Mesenteric fat pad (tissue), 1 donor: ENCODE results near the gene TEX36. TPM values are rescaled to one million over a fixed set of nuclear protein-coding genes. Genes with fewer than 3 reads are reported as not detected.
"Not testable (repeated sequence)": the region's sequence is repeated elsewhere in the genome, so short reads cannot be mapped to it uniquely, and the experiment has no call there.

Experiments used
- DNase-seq: peaks from one replicate; pipeline ENCODE4 v3.0.0-alpha.2; 2020; ENCODE audit warnings: low spot score
- total RNA-seq: library from RNA; stranded (reverse); fragmentation: NEBNext Ultra II Directional; extraction: Animal tissue kit (Norgen Biotek cat#: 25700); gene quantifications from one replicate; pipeline ENCODE4 v1.2.1, GENCODE V29; 2021
- donor health status: DM: yes; HTN: yes; CAD: no.

TEX36 gene
- total RNA-seq, 1 donor from 2014 or later: not detected

DNA sequence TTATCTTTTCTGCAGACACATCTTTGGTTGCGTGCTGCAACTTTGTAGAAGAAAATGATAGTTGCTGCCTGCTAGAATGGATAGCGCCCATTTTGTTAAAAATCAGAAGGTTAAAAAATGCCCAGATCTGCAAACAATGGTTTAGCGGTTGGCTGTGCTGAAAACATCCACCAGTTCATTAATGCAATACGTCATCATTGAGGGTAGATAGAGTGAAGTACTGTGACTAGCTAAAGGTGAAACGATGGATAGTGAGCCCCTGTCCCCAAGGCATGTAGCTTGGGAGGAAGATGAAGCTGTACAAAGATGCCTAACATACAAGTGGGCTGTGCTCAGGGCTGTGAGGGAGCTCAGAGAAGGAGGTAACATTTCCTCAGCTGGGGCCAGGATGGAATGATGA, 48.4 kb downstream of the TEX36 start:
- no peak for DNase-seq

DNA sequence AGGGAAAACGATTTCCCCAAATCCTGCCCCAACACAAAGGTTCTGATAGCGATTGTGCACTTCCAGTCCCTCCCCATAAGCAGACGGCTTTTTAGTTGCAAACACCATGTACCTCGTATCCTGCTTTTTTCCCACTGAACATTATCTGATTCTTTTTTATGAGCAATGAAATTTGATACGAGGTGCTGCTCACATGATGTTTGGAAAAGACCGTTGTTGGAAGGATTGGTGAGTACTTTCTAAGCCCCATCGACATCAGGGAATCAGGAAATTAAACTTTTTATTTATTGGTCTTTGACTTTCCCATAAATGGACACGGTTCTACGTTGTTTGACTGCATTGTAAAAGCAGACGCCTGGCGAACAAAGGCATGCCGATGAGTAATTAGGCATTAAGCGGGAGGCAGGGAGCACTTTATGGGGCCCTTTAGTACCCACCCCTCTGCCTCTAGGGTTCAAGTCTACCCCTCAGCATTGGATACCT, 49.4 kb downstream of the TEX36 start:
- no peak for DNase-seq

DNA sequence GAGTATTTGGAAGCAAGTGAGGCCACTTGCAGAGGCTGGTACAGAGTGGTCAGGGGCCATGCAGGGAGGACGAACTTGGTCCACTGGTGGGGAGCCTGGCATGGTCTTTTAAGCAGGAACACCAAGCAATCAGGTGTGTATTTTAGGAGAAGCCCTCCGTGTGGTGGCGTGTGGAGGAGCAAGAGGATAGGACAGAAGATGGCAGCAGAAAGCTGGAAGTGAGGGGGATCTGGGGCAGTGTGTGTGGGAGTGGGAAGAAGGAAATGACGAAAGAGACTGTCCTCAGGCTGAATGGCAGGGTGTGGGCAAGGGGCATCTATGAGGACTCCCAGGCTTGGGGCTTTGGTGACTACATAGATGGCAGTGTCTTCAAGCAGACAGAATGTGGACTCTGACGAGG, 51.2 kb downstream of the TEX36 start:
- DNase-seq: no peak

DNA sequence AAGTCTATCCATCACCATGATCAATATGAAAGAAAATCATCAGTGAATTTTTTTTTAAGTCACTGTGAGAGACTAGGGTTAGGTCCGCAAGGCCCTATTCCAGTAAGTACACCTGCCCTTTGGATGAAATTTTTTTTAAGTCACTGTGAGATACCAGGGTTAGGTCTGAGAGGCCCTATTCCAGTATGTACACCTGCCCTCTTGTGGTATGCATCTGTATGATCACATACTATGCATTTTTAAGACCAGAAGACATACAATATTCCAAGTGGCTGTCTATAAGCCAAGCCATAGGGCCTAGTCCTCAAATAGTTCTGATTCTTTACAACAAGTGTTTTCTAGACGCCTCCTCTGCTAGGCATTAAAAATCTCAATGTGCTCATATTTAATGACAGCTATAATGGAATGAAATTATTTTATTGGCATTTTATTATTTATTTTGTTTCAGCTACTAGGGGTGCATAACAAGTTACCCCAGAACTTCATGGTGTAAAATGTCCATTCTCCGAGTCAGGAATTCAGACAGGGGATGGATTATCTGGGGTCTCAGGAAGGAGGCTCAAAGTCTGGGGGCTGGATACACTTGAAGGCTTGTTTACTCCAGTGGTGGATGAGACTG, 53.1 kb downstream of the TEX36 start:
- DNase-seq: no peak

DNA sequence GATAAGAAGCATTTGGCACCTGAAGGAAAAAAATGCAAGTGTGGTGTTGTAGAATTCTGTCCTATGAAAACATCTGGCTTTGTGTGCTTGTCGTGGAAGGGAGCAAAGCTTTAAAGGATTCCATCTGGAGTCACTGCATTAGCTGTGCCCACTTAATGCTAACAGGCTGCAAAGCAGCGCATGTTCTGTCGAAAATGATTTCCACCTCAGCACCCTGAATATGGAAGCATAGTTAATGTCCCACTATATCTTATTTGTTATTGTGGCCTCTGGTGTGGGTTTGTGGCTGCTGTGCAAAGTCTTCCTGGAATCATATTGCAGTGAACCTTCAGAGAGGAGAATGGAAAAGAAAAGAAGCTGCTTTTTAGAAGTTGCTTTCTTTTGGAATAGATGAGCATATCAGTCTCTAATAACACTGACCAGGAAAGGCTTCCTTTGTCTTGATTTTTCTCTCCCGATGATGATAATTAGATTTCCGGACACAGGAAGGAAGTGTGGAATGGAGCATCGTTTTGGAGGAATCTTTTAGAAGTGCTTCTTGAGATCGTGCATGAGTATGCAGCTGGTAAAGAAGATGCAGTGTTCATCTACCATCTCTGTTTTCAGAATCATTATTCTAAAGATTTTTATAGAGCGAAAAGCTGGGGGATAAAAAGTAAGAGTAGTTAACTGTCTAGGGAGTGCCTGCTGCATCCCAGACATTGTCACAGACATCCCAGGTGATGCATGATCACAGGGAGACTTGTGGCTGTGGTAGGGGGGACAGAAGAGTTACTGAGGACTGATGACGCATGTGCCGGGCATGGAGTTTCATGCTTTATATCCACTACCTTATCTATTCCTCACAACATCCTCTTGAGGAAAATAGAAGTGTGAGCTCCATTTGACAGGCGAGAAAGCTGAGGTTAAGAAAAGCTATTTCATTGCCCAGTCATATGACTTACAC, 54.6 kb downstream of the TEX36 start:
- DNase-seq: no peak

DNA sequence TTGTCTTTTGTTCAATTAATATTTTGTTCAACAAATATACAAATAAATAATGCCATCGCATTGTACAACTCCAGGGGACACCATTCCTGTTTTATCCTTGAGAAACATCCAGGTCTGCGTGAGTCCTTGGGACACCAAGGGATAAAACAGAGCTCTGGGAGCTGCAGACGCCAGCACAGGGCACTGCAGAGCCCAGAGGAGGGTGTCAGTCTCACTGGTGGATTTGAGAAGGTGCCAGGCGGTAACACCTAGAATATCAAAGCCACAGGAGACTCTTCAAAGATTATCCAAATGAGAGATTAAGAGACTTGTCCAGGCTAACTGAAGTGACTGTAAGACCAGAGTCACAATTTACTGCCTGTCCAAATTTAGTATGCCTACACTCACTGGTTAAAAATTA, 55.3 kb downstream of the TEX36 start:
- DNase-seq: no peak

DNA sequence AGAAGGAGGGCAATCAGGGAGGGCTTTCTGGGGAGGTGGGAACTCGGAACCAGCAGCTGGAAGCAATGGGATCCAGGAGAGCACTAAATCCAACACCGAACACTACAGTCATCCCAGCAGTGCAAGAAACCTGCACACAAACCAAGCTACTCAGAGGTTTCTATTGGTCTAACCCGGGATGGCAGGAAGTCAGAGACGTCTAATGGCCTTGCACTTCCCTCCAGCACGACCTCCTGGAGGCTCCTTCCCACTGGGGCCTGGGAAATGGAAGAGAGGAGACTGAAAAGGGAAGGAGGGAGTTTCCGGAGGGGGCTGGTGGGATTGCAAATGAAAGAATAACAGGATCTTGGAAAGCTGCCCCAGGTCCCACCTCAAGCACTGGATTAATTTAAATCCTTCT, 56.3 kb downstream of the TEX36 start:
- DNase-seq: no peak

DNA sequence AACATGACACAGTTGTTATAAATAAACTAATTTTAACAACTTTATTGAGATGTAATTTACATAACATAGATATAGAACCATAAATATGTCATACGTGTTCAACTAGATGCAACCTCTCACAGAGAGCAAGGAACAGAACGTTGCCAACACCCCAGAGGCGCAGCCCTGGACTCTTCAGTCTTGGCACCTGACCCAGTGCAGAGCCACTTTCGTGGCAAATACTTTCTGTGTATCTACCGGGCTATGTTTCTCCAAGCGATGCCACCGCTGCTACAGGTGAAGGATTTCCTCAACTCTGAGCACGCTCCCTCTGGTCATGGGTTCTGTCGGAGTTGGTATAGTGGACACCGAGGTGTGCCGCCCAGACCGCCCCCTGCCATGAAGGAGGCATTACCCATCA, 57.4 kb downstream of the TEX36 start:
- no peak for DNase-seq

DNA sequence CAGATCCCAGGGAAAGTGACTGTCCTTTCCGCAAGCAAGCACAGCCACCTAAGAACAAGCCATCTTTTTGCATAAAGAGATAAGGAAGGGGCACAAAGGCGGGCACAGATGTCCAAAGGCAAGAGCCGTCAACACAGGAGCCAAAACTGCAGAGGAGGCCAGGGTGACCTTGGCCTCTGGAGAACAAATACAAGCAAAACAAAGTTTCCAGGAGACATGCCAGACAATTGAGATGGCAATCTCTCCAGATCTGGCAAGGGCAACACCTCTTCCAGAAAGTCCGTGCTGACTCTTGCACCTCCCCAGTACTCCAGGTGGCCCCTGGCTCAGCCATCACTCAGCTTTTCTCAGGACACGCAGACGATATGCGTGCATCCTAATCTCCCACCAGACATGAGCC, 58.2 kb downstream of the TEX36 start:
- no peak for DNase-seq

DNA sequence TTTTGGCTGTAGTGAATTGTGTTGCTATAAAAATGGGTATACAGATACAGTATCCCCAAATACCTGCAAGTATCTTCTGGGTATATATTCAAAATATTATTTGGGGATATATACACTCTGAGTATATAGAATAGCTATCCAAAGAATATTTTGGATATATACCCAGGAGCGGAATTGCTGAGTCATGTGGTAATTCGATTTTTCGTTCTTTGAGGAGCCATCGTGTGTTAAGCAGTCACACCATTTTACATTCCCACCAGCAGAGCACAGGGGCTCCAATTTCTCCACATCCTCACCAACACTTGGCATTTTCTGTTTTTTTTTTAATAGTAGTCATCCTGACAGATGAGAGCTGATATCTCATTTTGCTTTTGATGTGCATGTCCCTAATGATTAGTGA, 61.9 kb downstream of the TEX36 start:
- no peak for DNase-seq

DNA sequence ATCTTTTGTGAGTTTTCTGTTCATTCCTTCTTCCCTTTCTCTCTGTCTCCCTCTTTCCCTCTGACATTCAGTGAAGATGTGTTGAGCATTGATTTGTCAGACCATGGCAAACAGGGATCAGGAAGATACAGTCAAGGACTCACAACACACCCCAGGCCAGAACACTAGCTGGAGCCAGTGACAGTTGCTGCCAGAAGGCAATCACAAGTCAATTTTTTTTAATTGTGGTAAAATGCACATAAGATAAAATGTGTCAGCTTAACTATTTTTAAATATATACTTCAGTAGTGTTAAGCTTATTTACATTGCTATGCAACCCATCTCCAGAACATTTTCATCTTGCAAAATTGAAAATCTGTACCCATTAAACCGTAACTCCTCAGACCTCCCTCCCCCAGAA, 62.6 kb downstream of the TEX36 start:
- no peak for DNase-seq

DNA sequence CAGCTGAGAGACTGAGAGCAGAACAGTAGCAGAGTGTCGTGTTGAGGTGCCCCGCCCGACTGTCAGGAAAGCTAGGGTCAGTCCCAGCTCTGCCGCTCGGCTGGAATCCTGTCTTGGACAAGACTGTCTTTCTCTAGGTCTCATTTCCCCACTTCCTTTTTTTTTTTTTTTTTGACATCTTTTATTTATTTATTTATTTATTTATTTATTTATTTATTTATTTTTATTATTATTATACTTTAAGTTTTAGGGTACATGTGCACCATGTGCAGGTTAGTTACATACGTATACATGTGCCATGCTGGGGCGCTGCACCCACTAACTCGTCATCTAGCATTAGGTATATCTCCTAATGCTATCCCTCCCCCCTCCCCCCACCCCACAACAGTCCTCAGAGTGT, 69.9 kb downstream of the TEX36 start:
- not testable (repeated sequence) for DNase-seq

DNA sequence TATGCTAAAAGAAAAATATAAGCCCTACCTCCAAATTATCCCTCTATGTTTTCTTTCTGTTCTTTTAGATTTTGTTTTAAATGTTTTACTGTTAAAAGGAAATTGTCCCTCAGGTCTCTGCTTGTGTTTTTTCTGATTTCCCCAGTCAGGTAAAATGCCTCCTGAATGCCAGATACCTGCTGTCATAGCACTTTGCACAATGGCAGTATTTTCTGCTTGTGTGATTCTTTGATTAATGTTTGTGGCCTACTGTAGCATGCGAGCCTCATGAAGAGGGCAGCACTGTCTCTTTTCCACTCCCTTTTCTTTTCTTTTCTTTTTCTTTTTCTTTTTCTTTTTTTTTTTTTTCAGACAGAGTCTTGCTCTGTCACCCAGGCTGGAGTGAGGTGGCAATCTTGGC, 71.2 kb downstream of the TEX36 start:
- DNase-seq: no peak

DNA sequence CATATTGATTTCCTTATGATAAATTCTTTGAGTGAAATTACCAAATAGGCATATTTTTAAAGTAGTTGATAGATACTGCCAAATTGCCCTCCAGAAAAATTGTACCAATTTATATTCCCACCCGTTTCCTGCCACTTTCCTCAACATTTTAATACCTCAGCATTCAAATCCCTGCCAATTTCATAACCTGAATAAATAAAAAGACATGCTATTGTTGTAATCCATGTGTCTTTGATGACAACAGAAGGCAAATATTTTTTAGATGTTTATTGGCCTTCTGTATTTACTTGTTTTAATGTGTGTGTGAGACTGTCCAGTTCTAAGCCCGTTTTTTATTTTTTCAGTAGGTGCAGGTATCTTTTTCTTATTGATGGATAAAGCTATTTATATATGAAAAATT, 71.7 kb downstream of the TEX36 start:
- DNase-seq: no peak

DNA sequence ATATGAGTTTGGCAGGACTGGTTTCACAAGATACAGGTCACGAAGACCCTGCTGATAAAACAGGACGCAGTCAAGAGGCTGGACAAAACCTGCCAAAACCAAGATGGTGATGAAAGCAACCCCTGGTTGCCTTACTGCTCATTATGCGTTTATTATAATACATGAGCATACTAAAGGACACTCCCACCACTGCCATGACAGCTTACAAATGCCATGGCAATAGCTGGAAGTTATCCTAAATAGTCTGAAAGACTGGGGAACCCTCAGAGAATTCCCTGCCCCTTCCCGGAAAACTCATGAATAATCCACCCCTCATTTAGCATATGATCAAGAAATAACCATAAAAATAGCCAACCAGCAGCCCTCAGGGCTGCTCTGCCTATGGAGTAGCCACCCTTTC, 73.1 kb downstream of the TEX36 start:
- no peak for DNase-seq

DNA sequence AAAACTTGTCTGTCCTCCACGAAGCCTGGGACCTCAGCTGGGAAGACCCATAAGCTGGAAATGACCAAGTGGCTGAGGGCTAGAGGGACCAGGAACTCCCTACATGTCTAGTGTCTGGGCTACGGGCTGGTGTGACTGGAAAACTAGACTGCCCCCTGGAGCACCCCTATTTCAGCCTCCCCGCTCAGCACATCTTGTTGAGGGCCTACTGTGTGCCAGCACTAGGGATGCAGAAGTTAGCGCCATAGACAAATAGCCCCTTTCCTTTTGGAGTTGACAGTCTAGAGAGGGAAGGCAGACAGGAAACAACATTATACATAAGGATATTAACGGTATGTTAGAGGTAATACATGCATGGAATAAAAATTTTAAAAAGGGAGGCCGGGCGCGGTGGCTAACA, 74.5 kb downstream of the TEX36 start:
- DNase-seq: no peak

DNA sequence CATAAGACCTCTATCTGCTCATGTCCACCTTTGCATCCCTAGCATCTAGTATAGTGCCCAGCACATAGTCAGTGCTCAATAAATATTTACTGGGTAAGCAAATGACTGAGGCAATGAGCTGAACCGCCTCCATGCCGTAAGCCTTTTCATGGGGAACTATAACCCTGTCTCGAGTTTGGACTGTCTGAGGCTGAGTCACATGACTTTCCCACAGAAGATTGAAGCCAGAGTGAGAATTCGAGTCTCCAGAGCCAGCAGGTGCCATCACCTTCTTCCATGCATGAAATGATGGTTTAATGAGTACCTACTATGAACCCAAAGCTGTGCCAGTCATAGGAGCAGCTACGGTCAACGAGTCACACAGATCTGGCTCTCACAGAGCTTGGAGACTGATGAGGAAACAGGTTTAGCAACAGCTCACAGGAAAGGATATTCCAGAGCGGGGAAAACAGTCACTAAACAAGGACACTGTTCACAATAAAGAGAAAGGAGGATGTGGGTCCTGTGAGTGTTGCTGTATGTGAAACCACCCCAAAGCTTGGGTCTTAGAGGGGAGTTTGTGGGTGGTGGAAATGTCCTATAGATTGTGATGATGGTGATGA, 75.2 kb downstream of the TEX36 start:
- no peak for DNase-seq

DNA sequence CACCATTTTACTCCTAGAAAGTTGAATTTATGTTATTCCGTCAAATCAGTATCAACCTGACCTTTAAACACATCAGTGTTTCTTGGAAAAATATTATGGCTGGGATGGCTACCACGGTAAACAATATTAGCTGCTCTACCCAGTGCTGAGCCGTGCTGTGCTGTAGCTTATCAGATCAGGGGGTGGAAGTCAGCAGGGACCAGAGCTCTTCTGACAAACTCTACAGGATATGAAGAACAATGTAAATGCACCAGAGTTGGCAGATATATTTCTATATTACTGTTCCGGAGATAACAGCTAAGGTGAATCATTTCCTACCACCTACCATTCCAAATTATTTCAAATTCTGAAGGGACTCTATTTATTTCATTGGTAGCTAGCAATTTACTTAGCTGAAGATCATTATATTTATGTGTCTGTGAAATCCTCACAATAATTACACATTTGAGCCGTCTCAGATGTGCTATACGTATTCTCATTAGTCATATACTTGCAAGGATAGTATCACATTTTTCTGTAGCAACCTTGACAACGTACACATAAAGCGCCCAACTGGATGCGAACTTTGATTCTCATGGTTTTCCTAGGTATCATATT, 76.5 kb downstream of the TEX36 start:
- no peak for DNase-seq
